IPS-15b (cell line): ENCODE measurements around the gene PASD1.
"Not testable (repeated sequence)": the region's sequence is repeated elsewhere in the genome, so short reads cannot be mapped to it uniquely, and the experiment has no call there.

Source experiments
- H3K27me3 ChIP-seq: one replicate; pipeline ENCODE4 v1.6.1; 2013; ENCODE audit warnings: low read length; ENCODE audit not compliant: control insufficient read depth, insufficient read depth
- H3K36me3 ChIP-seq: one replicate; pipeline ENCODE4 v1.6.1; 2013; ENCODE audit warnings: low read length; ENCODE audit not compliant: control insufficient read depth, insufficient read depth
- H3K4me1 ChIP-seq: one replicate; pipeline ENCODE4 v1.6.1; 2013; ENCODE audit warnings: mild to moderate bottlenecking, low read length; ENCODE audit not compliant: control insufficient read depth, insufficient read depth
- H3K4me3 ChIP-seq: one replicate; pipeline ENCODE4 v1.5.1; 2013; ENCODE audit warnings: low read depth, low read length
- H3K9ac ChIP-seq: one replicate; pipeline ENCODE4 v1.6.1; 2013; ENCODE audit warnings: low read depth, mild to moderate bottlenecking, low read length
- H3K9me3 ChIP-seq: one replicate; pipeline ENCODE4 v1.6.1; 2013; ENCODE audit warnings: mild to moderate bottlenecking, low read length; ENCODE audit not compliant: control insufficient read depth, insufficient read depth

Gene PASD1

DNA sequence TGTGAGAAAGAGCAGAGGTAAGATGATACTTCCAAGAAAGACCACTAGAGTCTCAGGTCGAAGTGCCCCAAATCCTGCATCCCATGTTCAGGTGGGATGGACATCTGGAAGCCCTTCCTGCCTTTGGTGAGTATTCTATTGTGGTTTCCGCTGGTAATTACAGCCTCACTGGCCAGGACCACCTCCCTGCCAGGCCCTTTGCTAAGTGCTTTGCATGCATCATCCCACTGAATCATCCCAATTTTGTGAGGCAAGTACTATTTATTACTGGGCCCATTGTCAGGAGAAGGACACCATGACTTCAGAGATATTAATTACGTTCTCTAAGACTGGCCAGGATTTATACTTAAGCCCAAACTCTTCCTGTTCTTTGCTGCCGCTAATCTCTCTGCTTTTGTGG is 10.7 kb upstream of the PASD1 start:
- Histone ChIP-seq H3K4me3 (no peak overlapping the region), H3K4me1 (no peaks in the 10 kb centered on the region), H3K27me3 (no peaks in the 10 kb centered on the region), H3K36me3 (no peaks in the 10 kb centered on the region), H3K9me3 (no peaks in the 10 kb centered on the region), H3K9ac (no peak overlapping the region)

DNA sequence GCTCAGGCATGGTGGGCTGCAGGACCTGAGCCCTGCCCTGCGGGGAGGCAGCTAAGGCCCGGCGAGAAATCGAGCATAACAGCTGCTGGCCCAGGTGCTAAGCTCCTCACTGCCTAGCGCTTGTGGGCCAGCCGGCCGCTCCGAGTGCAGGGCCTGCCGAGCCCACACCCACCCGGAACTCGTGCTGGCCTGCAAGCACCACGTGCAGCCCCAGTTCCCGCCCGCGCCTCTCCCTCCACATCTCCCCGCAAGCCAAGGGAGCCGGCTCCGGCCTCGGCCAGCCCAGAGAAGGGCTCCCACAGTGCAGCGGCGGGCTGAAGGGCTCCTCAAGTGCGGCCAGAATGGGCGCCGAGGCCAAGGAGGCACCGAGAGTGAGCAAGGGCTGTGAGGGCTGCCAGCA is 8.2 kb upstream of the PASD1 start:
- H3K36me3 ChIP-seq, H3K27me3 ChIP-seq, H3K9ac ChIP-seq, H3K9me3 ChIP-seq, H3K4me1 ChIP-seq, H3K4me3 ChIP-seq: not testable (repeated sequence)

DNA sequence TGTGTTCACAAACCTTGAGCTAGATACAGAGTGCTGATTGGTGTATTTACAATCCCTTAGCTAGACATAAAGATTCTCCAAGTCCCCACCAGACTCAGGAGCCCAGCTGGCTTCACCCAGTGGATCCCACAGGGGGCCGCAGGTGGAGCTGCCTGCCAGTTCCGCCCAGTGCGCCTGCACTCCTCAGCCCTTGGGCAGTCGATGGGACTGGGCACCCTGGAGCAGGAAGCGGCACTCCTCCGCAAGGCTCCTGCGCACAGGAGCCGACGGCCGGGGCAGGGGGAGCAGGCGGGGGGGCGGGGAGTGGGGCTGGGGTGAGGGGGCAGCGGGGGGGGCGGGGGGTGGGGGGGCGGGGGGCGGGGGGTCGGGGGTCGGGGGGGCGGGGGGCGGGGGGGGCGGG is 990 bp upstream of the PASD1 start:
- H3K9ac ChIP-seq, H3K4me1 ChIP-seq, H3K27me3 ChIP-seq, H3K36me3 ChIP-seq, H3K9me3 ChIP-seq, H3K4me3 ChIP-seq: not testable (repeated sequence)

DNA sequence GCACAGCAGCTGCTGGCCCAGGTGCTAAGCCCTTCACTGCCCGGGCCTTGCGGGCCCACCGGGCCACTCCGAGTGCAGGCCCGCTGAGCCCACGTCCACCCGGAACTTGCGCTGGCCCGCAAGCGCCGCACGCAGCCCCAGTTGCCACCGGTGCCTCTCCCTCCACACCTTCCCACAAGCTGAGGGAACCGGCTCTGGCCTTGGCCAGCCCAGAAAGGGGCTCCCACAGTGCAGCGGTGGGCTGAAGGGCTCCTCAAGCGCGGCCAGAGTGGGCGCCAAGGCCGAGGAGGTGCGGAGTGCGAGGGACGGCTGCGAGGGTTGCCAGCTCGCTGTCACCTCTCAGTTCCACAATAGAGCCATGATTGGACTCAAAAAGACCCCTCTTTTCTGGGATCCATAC is 472 bp upstream of the PASD1 start:
- not testable (repeated sequence) for H3K27me3 ChIP-seq, H3K4me1 ChIP-seq, H3K9me3 ChIP-seq, H3K9ac ChIP-seq, H3K36me3 ChIP-seq, H3K4me3 ChIP-seq

DNA sequence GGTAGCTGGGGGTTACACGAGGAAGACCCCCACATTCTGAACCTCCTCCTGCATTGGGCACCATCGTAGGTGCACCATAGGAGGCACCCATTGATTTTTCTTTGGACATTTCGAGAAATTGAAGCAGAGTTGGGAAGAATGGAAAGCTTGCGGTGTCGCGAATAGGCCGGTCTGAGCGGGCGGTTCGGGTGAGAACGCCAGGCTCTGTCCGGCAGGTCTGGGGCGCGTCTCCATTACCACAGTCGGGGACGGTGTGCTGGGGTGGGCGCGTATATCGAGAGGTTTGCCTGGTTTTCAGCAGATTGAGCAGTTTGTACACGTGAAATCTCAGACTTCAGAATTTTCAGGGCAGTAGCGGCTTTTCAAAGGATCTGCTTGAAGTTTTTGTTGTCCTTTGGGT is 560 bp downstream of the PASD1 start:
- H3K4me3 ChIP-seq: no peak overlapping the region
- no peaks in the 10 kb centered on the region for H3K27me3 ChIP-seq
- H3K4me1 ChIP-seq: no peaks in the 10 kb centered on the region
- no peak overlapping the region for H3K9ac ChIP-seq
- H3K9me3 ChIP-seq: no peaks in the 10 kb centered on the region
- no peaks in the 10 kb centered on the region for H3K36me3 ChIP-seq

DNA sequence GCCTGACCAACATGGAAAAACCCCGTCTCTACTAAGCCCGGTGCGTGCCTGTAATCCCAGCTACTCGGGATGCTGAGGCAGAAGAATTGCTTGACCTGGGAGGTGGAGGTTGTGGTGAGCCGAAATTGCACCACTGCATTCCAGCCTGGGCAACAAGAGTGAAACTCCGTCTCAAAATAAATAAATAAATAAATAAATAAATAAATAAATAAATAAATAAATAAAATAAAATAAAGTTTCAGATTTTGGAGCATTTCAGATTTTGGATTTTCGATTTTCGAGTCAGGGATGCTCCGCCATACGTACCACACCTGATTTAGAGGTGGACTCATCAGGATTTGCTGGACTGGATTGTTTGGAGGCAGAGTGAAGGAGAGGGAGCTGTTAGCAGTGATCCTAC is 3.4 kb downstream of the PASD1 start:
- H3K9me3 ChIP-seq, H3K9ac ChIP-seq, H3K36me3 ChIP-seq, H3K4me1 ChIP-seq, H3K4me3 ChIP-seq, H3K27me3 ChIP-seq: not testable (repeated sequence)

DNA sequence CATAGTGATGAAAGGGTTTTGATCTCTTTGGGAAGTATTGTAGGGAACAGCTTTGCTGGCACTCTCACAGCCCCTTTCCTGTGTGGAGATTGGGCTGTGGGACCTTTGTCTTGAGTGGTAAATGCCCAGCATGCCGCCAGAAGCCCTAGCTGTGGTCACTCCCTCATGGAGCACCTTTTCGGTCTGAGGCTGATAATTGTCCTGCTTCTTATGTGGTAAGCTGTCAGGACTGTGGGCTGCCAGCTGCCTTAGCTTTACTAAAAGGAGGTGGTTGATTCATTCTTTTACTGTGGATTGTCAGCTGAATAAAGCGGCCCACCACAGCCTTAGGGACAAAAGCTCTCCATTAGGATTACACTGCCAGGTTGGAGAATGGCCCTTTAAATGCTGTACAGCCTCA is 7.1 kb downstream of the PASD1 start:
- Histone ChIP-seq H3K27me3 (no peaks in the 10 kb centered on the region), H3K4me1 (no peaks in the 10 kb centered on the region), H3K4me3 (no peak overlapping the region), H3K36me3 (no peaks in the 10 kb centered on the region), H3K9ac (no peak overlapping the region), H3K9me3 (peaks cover 5% of the 10 kb centered on the region)

DNA sequence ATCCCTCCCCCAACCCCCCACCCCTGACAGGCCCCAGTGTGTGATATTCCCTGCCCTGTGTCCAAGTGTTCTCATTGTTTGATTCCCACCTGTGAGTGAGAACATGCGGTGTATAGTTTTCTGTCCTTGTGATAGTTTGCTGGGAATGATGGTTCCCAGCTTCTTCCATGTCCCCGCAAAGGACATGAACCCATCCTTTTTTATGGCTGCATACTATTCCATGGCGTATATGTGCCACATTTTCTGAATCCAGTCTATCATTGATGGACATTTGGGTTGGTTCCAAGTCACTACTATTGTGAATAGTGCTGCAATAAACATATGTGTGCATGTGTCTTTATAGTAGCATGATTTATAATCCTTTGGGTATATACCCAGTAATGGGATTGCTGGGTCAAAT is 29.9 kb downstream of the PASD1 start:
- not testable (repeated sequence) for H3K27me3 ChIP-seq, H3K4me1 ChIP-seq, H3K4me3 ChIP-seq, H3K9ac ChIP-seq, H3K9me3 ChIP-seq, H3K36me3 ChIP-seq

DNA sequence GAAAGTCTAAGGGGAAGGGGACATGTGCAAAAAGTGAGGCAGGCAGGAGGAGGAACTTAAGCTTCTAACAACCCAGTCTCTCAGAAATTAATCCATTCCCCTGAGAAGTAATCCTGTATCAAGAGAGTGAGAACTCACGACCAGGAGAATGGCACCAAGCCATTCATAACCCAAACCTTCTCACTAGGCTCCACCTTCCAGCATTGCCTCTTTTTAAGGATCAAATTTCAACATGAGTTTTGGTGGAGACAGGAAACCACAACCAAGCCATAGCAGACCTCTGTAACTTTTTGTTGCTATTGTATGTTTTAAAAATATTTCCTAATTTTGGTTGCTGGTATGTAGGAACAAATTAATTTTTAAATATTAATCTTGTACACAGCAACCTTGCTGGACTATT is 32.8 kb downstream of the PASD1 start:
- no peaks in the 10 kb centered on the region for H3K27me3 ChIP-seq
- no peaks in the 10 kb centered on the region for H3K4me1 ChIP-seq
- H3K36me3 ChIP-seq: no peaks in the 10 kb centered on the region
- H3K9ac ChIP-seq: no peak overlapping the region
- H3K9me3 ChIP-seq: no peaks in the 10 kb centered on the region
- no peak overlapping the region for H3K4me3 ChIP-seq

DNA sequence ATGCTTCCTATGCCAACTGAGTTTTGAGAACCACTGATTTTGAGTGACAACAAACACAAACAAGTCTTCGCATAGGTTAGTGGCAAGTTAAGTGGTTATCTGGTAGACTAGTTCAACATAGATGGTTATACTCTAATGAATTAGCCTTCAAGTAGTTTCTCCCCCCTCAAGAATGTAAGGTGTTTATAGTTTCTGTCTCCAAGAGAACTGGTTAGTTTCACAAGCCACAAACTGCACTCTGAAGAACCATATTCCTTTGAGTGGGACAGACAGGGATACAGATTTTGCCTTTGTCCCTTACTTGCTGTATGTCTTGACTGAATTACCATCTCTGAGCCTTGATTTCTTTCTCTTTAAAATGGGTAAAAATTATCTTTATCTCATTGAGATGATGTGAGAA is 41.5 kb downstream of the PASD1 start:
- no peak overlapping the region for H3K4me3 ChIP-seq
- H3K9ac ChIP-seq: no peak overlapping the region
- no peaks in the 10 kb centered on the region for H3K36me3 ChIP-seq
- no peaks in the 10 kb centered on the region for H3K27me3 ChIP-seq
- H3K4me1 ChIP-seq: no peaks in the 10 kb centered on the region
- H3K9me3 ChIP-seq: no peaks in the 10 kb centered on the region

DNA sequence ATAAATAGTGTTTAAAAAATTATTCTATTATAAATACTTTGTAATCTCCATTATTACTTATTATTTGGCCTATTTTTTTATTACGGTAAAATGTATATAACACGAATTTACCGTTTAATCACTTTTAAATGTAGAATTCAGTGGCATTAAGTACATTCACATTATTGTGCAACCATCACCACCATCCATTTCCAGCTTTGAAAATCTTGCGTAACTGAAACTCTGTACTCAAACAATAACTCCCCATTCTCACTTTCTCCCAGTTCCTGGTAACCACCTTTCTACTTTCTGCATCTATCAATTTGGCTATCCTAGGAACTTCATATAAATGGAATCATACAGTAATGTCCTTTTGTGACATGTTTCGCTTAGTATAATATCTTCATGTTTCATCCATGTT is 45.7 kb downstream of the PASD1 start:
- Histone ChIP-seq H3K4me1 (no peaks in the 10 kb centered on the region), H3K9me3 (no peaks in the 10 kb centered on the region), H3K9ac (no peak overlapping the region), H3K36me3 (no peaks in the 10 kb centered on the region), H3K27me3 (no peaks in the 10 kb centered on the region), H3K4me3 (no peak overlapping the region)

DNA sequence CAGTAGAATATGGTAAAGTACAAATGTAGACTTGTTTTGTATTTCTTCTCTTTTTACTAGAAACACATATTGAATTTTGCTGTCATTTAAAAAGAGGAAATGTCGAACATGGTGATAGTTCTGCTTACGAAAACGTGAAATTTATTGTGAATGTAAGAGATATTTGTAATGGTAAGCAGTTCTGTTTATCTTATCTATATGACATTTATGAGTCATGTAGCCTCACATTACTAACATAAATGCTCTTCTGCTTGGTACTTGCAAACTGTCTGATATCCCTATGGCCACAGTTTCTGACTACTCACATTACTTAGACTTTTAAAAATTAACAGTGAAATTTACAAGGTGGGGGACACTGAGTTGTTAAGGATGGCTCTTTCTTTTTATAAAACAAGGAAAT is 57.9 kb downstream of the PASD1 start:
- H3K36me3 ChIP-seq: no peaks in the 10 kb centered on the region
- no peak overlapping the region for H3K9ac ChIP-seq
- H3K9me3 ChIP-seq: peaks cover 2% of the 10 kb centered on the region
- H3K4me1 ChIP-seq: no peaks in the 10 kb centered on the region
- no peak overlapping the region for H3K4me3 ChIP-seq
- H3K27me3 ChIP-seq: no peaks in the 10 kb centered on the region

DNA sequence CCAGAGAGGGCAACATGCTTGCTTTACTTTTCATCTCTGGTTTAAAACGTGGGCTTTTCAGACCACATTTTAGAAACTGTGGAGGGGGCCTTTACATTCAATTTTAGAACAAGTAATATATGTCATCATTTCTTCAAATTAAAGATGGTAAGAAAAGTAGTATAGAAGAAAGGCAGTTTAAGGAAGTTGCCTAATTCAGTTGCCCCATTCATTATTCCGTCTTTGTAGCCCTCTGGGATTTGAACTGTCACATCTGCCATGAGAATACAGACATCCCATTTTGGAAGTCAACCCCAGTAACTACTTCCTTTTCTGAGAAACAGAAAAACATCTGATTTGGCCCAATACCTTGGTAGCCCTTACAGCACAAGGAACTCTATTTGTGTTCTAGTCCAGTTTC is 61.2 kb downstream of the PASD1 start:
- no peaks in the 10 kb centered on the region for H3K27me3 ChIP-seq
- H3K4me1 ChIP-seq: no peaks in the 10 kb centered on the region
- H3K9ac ChIP-seq: no peak overlapping the region
- no peak overlapping the region for H3K4me3 ChIP-seq
- no peaks in the 10 kb centered on the region for H3K9me3 ChIP-seq
- no peaks in the 10 kb centered on the region for H3K36me3 ChIP-seq
